OCI-M2 (cell line): ENCODE measurements around the gene METTL8.
"Not testable (repeated sequence)": the region's sequence is repeated elsewhere in the genome, so short reads cannot be mapped to it uniquely, and the experiment has no call there.

Source experiments
- DNase-seq: peaks from one replicate; lab custom pipeline; 2025; ENCODE audit not compliant: unreplicated experiment; lab: John Stamatoyannopoulos, UW

Gene METTL8

GRCh38 chr2:171315781-171316180 is 118.0 kb downstream of the METTL8 start:
- DNase-seq: no peak

GRCh38 chr2:171312182-171312581 is 121.6 kb downstream of the METTL8 start:
- not testable (repeated sequence) for DNase-seq

GRCh38 chr2:171311589-171311988 is 122.2 kb downstream of the METTL8 start:
- DNase-seq: not testable (repeated sequence)

GRCh38 chr2:171310889-171311288 is 122.9 kb downstream of the METTL8 start:
- DNase-seq: no peak

- no peak for DNase-seq
Observed at GRCh38 chr2:171309455-171310286, 124.1 kb downstream of the METTL8 start.

- no peak for DNase-seq
Observed at GRCh38 chr2:171308280-171309054, 125.3 kb downstream of the METTL8 start.

- DNase-seq: no peak
Observed at GRCh38 chr2:171307560-171307959, 126.2 kb downstream of the METTL8 start.

GRCh38 chr2:171297956-171298355 is 135.8 kb downstream of the METTL8 start:
- no peak for DNase-seq

- DNase-seq: no peak
Observed at GRCh38 chr2:171294608-171295007, 139.2 kb downstream of the METTL8 start.

- no peak for DNase-seq
Observed at GRCh38 chr2:171293661-171294060, 140.1 kb downstream of the METTL8 start.

- no peak for DNase-seq
Observed at GRCh38 chr2:171289991-171290390, 143.8 kb downstream of the METTL8 start.

- no peak for DNase-seq
Observed at GRCh38 chr2:171289316-171289715, 144.5 kb downstream of the METTL8 start.

- DNase-seq: no peak
Observed at GRCh38 chr2:171287611-171288010, 146.2 kb downstream of the METTL8 start.

GRCh38 chr2:171287036-171287571 is 146.7 kb downstream of the METTL8 start:
- no peak for DNase-seq

- DNase-seq: no peak
Observed at GRCh38 chr2:171281110-171281509, 152.7 kb downstream of the METTL8 start.

GRCh38 chr2:171279983-171280790 is 153.6 kb downstream of the METTL8 start:
- DNase-seq: no peak

GRCh38 chr2:171274757-171275156 is 159.0 kb downstream of the METTL8 start:
- DNase-seq: no peak

- no peak for DNase-seq
Observed at GRCh38 chr2:171271971-171272436, 161.8 kb downstream of the METTL8 start.

GRCh38 chr2:171271386-171271785 is 162.4 kb downstream of the METTL8 start:
- no peak for DNase-seq

- DNase-seq: no peak
Observed at GRCh38 chr2:171267855-171268629, 165.7 kb downstream of the METTL8 start.
